ENCODE data around the gene THBS3.
"Not testable (repeated sequence)": the region's sequence is repeated elsewhere in the genome, so short reads cannot be mapped to it uniquely, and the experiment has no call there.

Gene THBS3

GRCh38 chr1:155207806-155208540 is at the start of gene THBS3:
TSS of gene THBS3 (minus strand) at chr1:155207897. CDS start at chr1:155207876, 21 bp downstream.
- DNase-seq (ENCODE audit: extremely low read depth in 1 of 2, low read depth in 1 of 2): no peak

- no peak for DNase-seq (ENCODE audit: extremely low read depth in 1 of 2, low read depth in 1 of 2)
Observed at GRCh38 chr1:155256058-155256852, 48.6 kb upstream of the THBS3 start.

GRCh38 chr1:155255243-155256007 is 47.7 kb upstream of the THBS3 start, which contains the start of gene ENTREP3:
TSS of gene ENTREP3 (minus strand) at chr1:155255483. CDS start at chr1:155254877, 606 bp downstream.
- peak in 1 of 2 donors; percentile 61 for DNase-seq (ENCODE audit: extremely low read depth in 1 of 2, low read depth in 1 of 2)

- no peak for DNase-seq (ENCODE audit: extremely low read depth in 1 of 2, low read depth in 1 of 2)
Observed at GRCh38 chr1:155254714-155255242, 47.1 kb upstream of the THBS3 start.

- no peak for DNase-seq (ENCODE audit: extremely low read depth in 1 of 2, low read depth in 1 of 2)
Observed at GRCh38 chr1:155254228-155254713, 46.6 kb upstream of the THBS3 start.

- no peak for DNase-seq (ENCODE audit: extremely low read depth in 1 of 2, low read depth in 1 of 2)
Observed at GRCh38 chr1:155253797-155254196, 46.1 kb upstream of the THBS3 start.

GRCh38 chr1:155253208-155253607 is 45.5 kb upstream of the THBS3 start:
- no peak for DNase-seq (ENCODE audit: extremely low read depth in 1 of 2, low read depth in 1 of 2)

GRCh38 chr1:155251566-155251965 is 43.9 kb upstream of the THBS3 start:
- DNase-seq (ENCODE audit: extremely low read depth in 1 of 2, low read depth in 1 of 2): no peak

- peak; percentile 87 to 97 for DNase-seq (ENCODE audit: extremely low read depth in 1 of 2, low read depth in 1 of 2)
Observed at GRCh38 chr1:155250633-155251449, 43.1 kb upstream of the THBS3 start.

GRCh38 chr1:155250246-155250632 is 42.5 kb upstream of the THBS3 start:
- DNase-seq (ENCODE audit: extremely low read depth in 1 of 2, low read depth in 1 of 2): no peak

GRCh38 chr1:155247667-155248553 is 40.2 kb upstream of the THBS3 start:
- no peak for DNase-seq (ENCODE audit: extremely low read depth in 1 of 2, low read depth in 1 of 2)

- not testable (repeated sequence) for DNase-seq (ENCODE audit: extremely low read depth in 1 of 2, low read depth in 1 of 2)
Observed at GRCh38 chr1:155246796-155247195, 39.1 kb upstream of the THBS3 start.

GRCh38 chr1:155245163-155245524 is 37.4 kb upstream of the THBS3 start:
- no peak for DNase-seq (ENCODE audit: extremely low read depth in 1 of 2, low read depth in 1 of 2)

GRCh38 chr1:155244368-155245162 is 36.9 kb upstream of the THBS3 start:
- peak; percentile 88 to 90 for DNase-seq (ENCODE audit: extremely low read depth in 1 of 2, low read depth in 1 of 2)

- no peak for DNase-seq (ENCODE audit: extremely low read depth in 1 of 2, low read depth in 1 of 2)
Observed at GRCh38 chr1:155242805-155243358, 35.2 kb upstream of the THBS3 start.

GRCh38 chr1:155241841-155242264 is 34.2 kb upstream of the THBS3 start:
- no peak for DNase-seq (ENCODE audit: extremely low read depth in 1 of 2, low read depth in 1 of 2)

GRCh38 chr1:155241069-155241679 is 33.5 kb upstream of the THBS3 start:
- DNase-seq (ENCODE audit: extremely low read depth in 1 of 2, low read depth in 1 of 2): no peak

All from activated CD8-positive, alpha-beta memory T cell treated with anti-CD3 and anti-CD28 coated beads for 1 hour (primary cell).